Measurements from ENCODE around the gene PRUNE1. TPM values are rescaled to one million over a fixed set of nuclear protein-coding genes. Genes with fewer than 3 reads are reported as not detected.

The PRUNE1 gene
- total RNA-seq, 1 donor from 2014 or later = 22.5 TPM

- Mint-ChIP-seq H3K4me1 (peaks cover 64% of the 10 kb centered on the region), H3K36me3 (ENCODE audit: low read depth) (no peaks in the 10 kb centered on the region), H3K4me3 (peak within 1 kb of the TSS; percentile 92), H3K27ac (ENCODE audit: unreplicated experiment) (peak within 1 kb of the TSS; percentile 71), H3K9me3 (no peaks in the 10 kb centered on the region), H3K27me3 (ENCODE audit: low read depth) (no peaks in the 10 kb centered on the region)
- TF ChIP-seq CTCF (conservative IDR thresholded peaks at IDR 0.05) = no peak
- DNase-seq (ENCODE audit: low read depth, low spot score) = peak; percentile 68
These were observed 33.4 kb upstream of the PRUNE1 start, which contains the start of gene CERS2 for GRCh38 chr1:150974580-150975478. Gene CERS2, minus strand, starts transcription at chr1:150974835. Its CDS starts 5,745 bp downstream, at chr1:150969090.

- H3K9me3 Mint-ChIP-seq = no peaks in the 10 kb centered on the region
- no peaks in the 10 kb centered on the region for H3K27me3 Mint-ChIP-seq (ENCODE audit: low read depth)
- no peak for DNase-seq (ENCODE audit: low read depth, low spot score)
- H3K27ac Mint-ChIP-seq (ENCODE audit: unreplicated experiment) = no peak overlapping the region
- TF ChIP-seq CTCF (conservative IDR thresholded peaks at IDR 0.05) = no peak
- no peaks in the 10 kb centered on the region for H3K36me3 Mint-ChIP-seq (ENCODE audit: low read depth)
- H3K4me3 Mint-ChIP-seq = peak overlapping the region; percentile 72
- H3K4me1 Mint-ChIP-seq = peaks cover 50% of the 10 kb centered on the region
These were observed 31.8 kb upstream of the PRUNE1 start for GRCh38 chr1:150976401-150976821.

- TF ChIP-seq CTCF (conservative IDR thresholded peaks at IDR 0.05) = no peak
- Mint-ChIP-seq H3K27me3 (ENCODE audit: low read depth) (no peaks in the 10 kb centered on the region), H3K9me3 (no peaks in the 10 kb centered on the region), H3K4me1 (peaks cover 43% of the 10 kb centered on the region), H3K36me3 (ENCODE audit: low read depth) (no peaks in the 10 kb centered on the region), H3K27ac (ENCODE audit: unreplicated experiment) (no peak overlapping the region), H3K4me3 (peak overlapping the region; percentile 72)
- no peak for DNase-seq (ENCODE audit: low read depth, low spot score)
These were observed 31.2 kb upstream of the PRUNE1 start for GRCh38 chr1:150976879-150977694.

GRCh38 chr1:150979092-150980056, 28.9 kb upstream of the PRUNE1 start:
- H3K27ac Mint-ChIP-seq (ENCODE audit: unreplicated experiment) = no peak overlapping the region
- H3K4me1 Mint-ChIP-seq = peaks cover 26% of the 10 kb centered on the region
- H3K9me3 Mint-ChIP-seq = no peaks in the 10 kb centered on the region
- H3K4me3 Mint-ChIP-seq = peak overlapping the region; percentile 66
- TF ChIP-seq CTCF (conservative IDR thresholded peaks at IDR 0.05) = peak; percentile 100
- H3K36me3 Mint-ChIP-seq (ENCODE audit: low read depth) = no peaks in the 10 kb centered on the region
- no peaks in the 10 kb centered on the region for H3K27me3 Mint-ChIP-seq (ENCODE audit: low read depth)
- peak; percentile 94 for DNase-seq (ENCODE audit: low read depth, low spot score)
